HCT116 (cell line): ENCODE measurements around the gene RBM44. TPM values are rescaled to one million over a fixed set of nuclear protein-coding genes. Genes with fewer than 3 reads are reported as not detected.

ENCODE experiments used
- ATAC-seq: fragments of 200-7000 bp; cut with Tn5 transposase; 2 replicates; pipeline ENCODE4 v1.9.1; 2020; ENCODE audit warnings: mild to moderate bottlenecking, moderate library complexity
- BruUV-seq: library from RNA; stranded (reverse); fragments of 400-500 nt; replicated peaks from 2 replicates; lab custom pipeline; 2021; lab: Mats Ljungman, UMichigan
- CTCF ChIA-PET: fragments of 300-600 bp; sonication (Branson Sonifier 250); formaldehyde crosslinking; loops from one replicate; lab custom pipeline; 2021; ENCODE audit warnings: antibody characterized with exemption; lab: Charles Lee
- POLR2A ChIA-PET: fragments of 300-600, 350-600 bp; sonication (Branson Sonifier 250); formaldehyde crosslinking; loops from one replicate; lab custom pipeline; 2021; ENCODE audit warnings: antibody characterized with exemption; lab: Charles Lee
- RAD21 ChIA-PET, 2 experiments: fragments of 300-600 bp; sonication (Branson Sonifier 250); formaldehyde crosslinking; loops; one replicate each; lab custom pipeline; 2023; ENCODE audit warnings: low total read pairs in 2 of 2; ENCODE audit not compliant: uncharacterized antibody in 2 of 2, unreplicated experiment in 2 of 2, low non-redundant PET in 1 of 2; lab: Charles Lee
- DNase-seq: peaks from one replicate; pipeline ENCODE4 v3.0.0-alpha.2; 2010; ENCODE audit warnings: low read depth, low spot score
- H2AFZ ChIP-seq: fragments of 200-600 bp; shearing (Covaris generic), sonication (generic); 2 replicates; pipeline ENCODE4 v1.6.1; 2017; ENCODE audit warnings: low read depth, mixed run types, mixed read lengths, antibody characterized with exemption, low read length; ENCODE audit not compliant: poor library complexity, severe bottlenecking
- H3K27ac ChIP-seq: 2 replicates; pipeline ENCODE4 v1.5.1; 2012; ENCODE audit warnings: low read depth, low read length
- H3K27me3 ChIP-seq: fragments of 200-600 bp; sonication (generic); 2 replicates; pipeline ENCODE4 v1.6.1; 2016; ENCODE audit warnings: mixed run types, low read length, mixed read lengths; ENCODE audit not compliant: insufficient read depth
- H3K36me3 ChIP-seq, 2 experiments: fragments of 200-500 bp in 1 of 2; fragments of 200-600 bp in 1 of 2; sonication (Bioruptor generic) in 1 of 2; sonication (generic) in 1 of 2; 2 replicates each; pipeline versions ENCODE4 v1.5.1 to v1.6.1; 2014 to 2016; ENCODE audit warnings: low read length in 2 of 2, inconsistent platforms in 1 of 2, mixed read lengths in 1 of 2, mixed run types in 1 of 2; ENCODE audit not compliant: insufficient read depth in 2 of 2, control insufficient read depth in 1 of 2
- H3K4me1 ChIP-seq, 2 experiments: fragments of 200-600 bp in 1 of 2; sonication (generic) in 1 of 2; 2 replicates each; pipeline versions ENCODE4 v1.5.1 to v1.6.1; 2012 to 2017; ENCODE audit warnings: low read length in 2 of 2, inconsistent platforms in 1 of 2, mild to moderate bottlenecking in 1 of 2, mixed read lengths in 1 of 2, mixed run types in 1 of 2, moderate library complexity in 1 of 2; ENCODE audit not compliant: insufficient read depth in 2 of 2, control insufficient read depth in 1 of 2
- H3K4me2 ChIP-seq: fragments of 200-600 bp; sonication (generic); 2 replicates; pipeline ENCODE4 v1.6.1; 2017; ENCODE audit warnings: mixed run types, low read length, mixed read lengths
- H3K4me3 ChIP-seq, 2 experiments: fragments of 200-600 bp in 1 of 2; sonication (generic) in 1 of 2; replicated peaks in 1 of 2; 2 replicates each; pipeline ENCODE4 v1.5.1; 2011 to 2016; ENCODE audit warnings: low read length in 2 of 2, control low read depth in 1 of 2, low read depth in 1 of 2, mild to moderate bottlenecking in 1 of 2, mixed read lengths in 1 of 2, mixed run types in 1 of 2
- H3K79me2 ChIP-seq: fragments of 200-600 bp; sonication (generic); 2 replicates; pipeline ENCODE4 v1.6.1; 2017; ENCODE audit warnings: mild to moderate bottlenecking, mixed run types, low read length, moderate library complexity, mixed read lengths; ENCODE audit not compliant: insufficient read depth
- H3K9ac ChIP-seq: fragments of 200-600 bp; sonication (generic); 2 replicates; pipeline ENCODE4 v1.6.1; 2016; ENCODE audit warnings: low read length, mixed read lengths
- H3K9me2 ChIP-seq: fragments of 200-600 bp; sonication (generic), shearing (Covaris generic); 2 replicates; pipeline ENCODE4 v1.6.1; 2017; ENCODE audit warnings: mixed run types, mild to moderate bottlenecking, moderate library complexity; ENCODE audit not compliant: insufficient read depth
- H3K9me3 ChIP-seq, 2 experiments: fragments of 200-500 bp in 1 of 2; fragments of 200-600 bp in 1 of 2; sonication (Bioruptor generic) in 1 of 2; sonication (generic) in 1 of 2; 2 replicates each; pipeline ENCODE4 v1.6.1; 2014 to 2017; ENCODE audit warnings: low read length in 2 of 2, mixed read lengths in 2 of 2, inconsistent platforms in 1 of 2, low read depth in 1 of 2, mild to moderate bottlenecking in 1 of 2, mixed run types in 1 of 2, moderate library complexity in 1 of 2; ENCODE audit not compliant: control insufficient read depth in 1 of 2, insufficient read depth in 1 of 2
- H4K20me1 ChIP-seq: fragments of 200-600 bp; sonication (generic), shearing (Covaris generic); 2 replicates; pipeline ENCODE4 v1.6.1; 2017; ENCODE audit warnings: mixed run types, mild to moderate bottlenecking, moderate library complexity; ENCODE audit not compliant: insufficient read depth
- ATF3 ChIP-seq: IDR thresholded peaks from 2 replicates; pipeline ENCODE4 v1.6.1; 2012
- CBX3 ChIP-seq: IDR thresholded peaks from 2 replicates; pipeline ENCODE4 v1.6.1; 2012; ENCODE audit warnings: low read depth
- CEBPB ChIP-seq: IDR thresholded peaks from 2 replicates; pipeline ENCODE4 v1.6.1; 2012; ENCODE audit warnings: low read depth
- CTCF ChIP-seq, 3 experiments: fragments of 200-600 bp in 1 of 3; sonication (generic) in 1 of 3; IDR thresholded peaks in 2 of 3; conservative IDR thresholded peaks in 1 of 3; 2 replicates each; pipeline ENCODE4 v1.5.1; 2012 to 2017; ENCODE audit warnings: low read depth in 2 of 3, low read length in 2 of 3, antibody characterized with exemption in 1 of 3, borderline replicate concordance in 1 of 3, control low read depth in 1 of 3, mild to moderate bottlenecking in 1 of 3, mixed read lengths in 1 of 3, mixed run types in 1 of 3, moderate library complexity in 1 of 3; ENCODE audit not compliant: insufficient read depth in 1 of 3
- ELF1 ChIP-seq: IDR thresholded peaks from 2 replicates; pipeline ENCODE4 v1.6.1; 2012; ENCODE audit warnings: low read depth, borderline replicate concordance
- EZH2 ChIP-seq: fragments of 200-600 bp; sonication (generic); IDR thresholded peaks from 2 replicates; pipeline ENCODE4 v1.6.1; 2017; ENCODE audit warnings: antibody characterized with exemption, mixed run types
- FOSL1 ChIP-seq: IDR thresholded peaks from 2 replicates; pipeline ENCODE4 v1.6.1; 2012; ENCODE audit warnings: low read depth
- JUND ChIP-seq: IDR thresholded peaks from 2 replicates; pipeline ENCODE4 v1.6.1; 2012
- MAX ChIP-seq: IDR thresholded peaks from 2 replicates; pipeline ENCODE4 v1.6.1; 2012
- POLR2A ChIP-seq: IDR thresholded peaks from 2 replicates; pipeline ENCODE4 v1.7.0; 2011; ENCODE audit warnings: borderline replicate concordance; ENCODE audit not compliant: insufficient read depth, insufficient read length; ENCODE audit errors: extremely low read depth
- POLR2AphosphoS5 ChIP-seq: IDR thresholded peaks from 2 replicates; pipeline ENCODE4 v1.6.1; 2011; ENCODE audit warnings: mild to moderate bottlenecking, low read depth, low read length, moderate library complexity
- REST ChIP-seq: IDR thresholded peaks from 2 replicates; pipeline ENCODE4 v1.6.1; 2012; ENCODE audit warnings: low read depth
- SIN3A ChIP-seq: IDR thresholded peaks from 2 replicates; pipeline ENCODE4 v1.6.1; 2012; ENCODE audit warnings: low read depth
- TCF7L2 ChIP-seq: IDR thresholded peaks from 2 replicates; pipeline ENCODE4 v1.7.0; 2011; ENCODE audit warnings: borderline replicate concordance, inconsistent platforms; ENCODE audit not compliant: insufficient read depth, insufficient read length; ENCODE audit errors: extremely low read depth
- YY1 ChIP-seq: IDR thresholded peaks from 2 replicates; pipeline ENCODE4 v1.6.1; 2011; ENCODE audit warnings: low read length, low read depth, moderate library complexity, mild to moderate bottlenecking; ENCODE audit not compliant: insufficient replicate concordance; ENCODE audit errors: extremely low read depth
- ZBTB33 ChIP-seq: IDR thresholded peaks from 2 replicates; pipeline ENCODE4 v1.6.1; 2011; ENCODE audit warnings: mild to moderate bottlenecking, low read length, moderate library complexity; ENCODE audit not compliant: insufficient replicate concordance; ENCODE audit errors: extremely low read depth
- ZFX ChIP-seq: fragments of 450-650 bp; IDR thresholded peaks from 2 replicates; pipeline ENCODE4 v1.6.1; 2017
- ZNF274 ChIP-seq: fragments of 200-500 bp; sonication (Bioruptor generic); IDR thresholded peaks from 2 replicates; pipeline ENCODE4 v1.6.1; 2014; ENCODE audit warnings: mild to moderate bottlenecking, low read depth, low read length, inconsistent platforms
- intact Hi-C: fragments of 100-400 bp; cut with micrococcal nuclease; formaldehyde crosslinking; loops from 2 replicates; pipeline ENCODE4 v1.10.0; 2022
- total RNA-seq: library from RNA; stranded (reverse); gene quantifications from one replicate; pipeline ENCODE4 v1.2.1, GENCODE V29; 2021; ENCODE audit not compliant: unreplicated experiment

The RBM44 gene
- total RNA-seq, 1 experiment from 2014 or later: 0.54 TPM

DNA sequence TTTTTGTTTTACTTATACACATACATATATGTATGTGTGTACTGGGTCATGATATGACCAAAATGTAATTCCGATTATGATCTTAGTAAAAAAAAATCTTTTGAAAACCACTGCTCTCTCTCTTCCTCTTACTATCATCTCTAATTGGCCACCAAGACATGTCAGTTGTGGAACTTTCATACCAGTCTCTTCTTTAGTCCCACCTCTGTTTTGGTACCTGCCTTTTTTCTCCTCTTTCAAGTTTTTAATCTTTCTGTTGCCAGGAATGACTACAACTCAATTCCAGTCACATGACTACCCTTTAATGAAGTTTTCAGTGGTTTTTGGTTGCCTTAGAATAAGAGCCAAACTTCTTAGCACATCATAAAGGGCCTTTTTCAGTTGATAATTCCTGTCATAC is 17.1 kb downstream of the RBM44 start:
- H3K4me1 ChIP-seq: no peaks in the 10 kb centered on the region
- ChIA-PET CTCF (no interaction called here), POLR2A (no interaction called here), RAD21 (no interaction called here)
- no peak overlapping the region for H3K4me3 ChIP-seq
- BruUV-seq: no TSS peak
- H3K79me2 ChIP-seq: no peaks in the 10 kb centered on the region
- H3K4me2 ChIP-seq: no peak overlapping the region
- no peaks in the 10 kb centered on the region for H3K9me2 ChIP-seq
- H3K9ac ChIP-seq: no peak overlapping the region
- DNase-seq: no peak
- H3K27me3 ChIP-seq: no peaks in the 10 kb centered on the region
- no peaks in the 10 kb centered on the region for H3K9me3 ChIP-seq
- H3K36me3 ChIP-seq: no peaks in the 10 kb centered on the region
- no peaks in the 10 kb centered on the region for H4K20me1 ChIP-seq
- intact Hi-C loops: no loop called here
- ATAC-seq: no peak
- no peak overlapping the region for H2AFZ ChIP-seq
- no peak for TF ChIP-seq POLR2A
- no peak for TF ChIP-seq REST
- no peak for TF ChIP-seq CTCF (IDR thresholded peaks at IDR 0.05 in 2 of 3, conservative IDR thresholded peaks at IDR 0.05 in 1 of 3; ENCODE audit: borderline replicate concordance in 1 of 3, insufficient read depth in 1 of 3, low read depth in 2 of 3, low read length in 2 of 3)
- no peak for TF ChIP-seq FOSL1
- no peak for TF ChIP-seq TCF7L2
- TF ChIP-seq ZNF274: no peak
- no peak for TF ChIP-seq ELF1
- TF ChIP-seq CBX3: no peak
- TF ChIP-seq ATF3: no peak
- no peak for TF ChIP-seq MAX
- TF ChIP-seq ZFX: no peak
- TF ChIP-seq JUND: no peak
- TF ChIP-seq YY1: no peak
- TF ChIP-seq ZBTB33: no peak
- no peak for TF ChIP-seq SIN3A
- no peak for TF ChIP-seq CEBPB
- no peak for TF ChIP-seq POLR2AphosphoS5
- no peak for TF ChIP-seq EZH2
- H3K27ac ChIP-seq: no peak overlapping the region
